NCI-H2029 treated with DMSO at 0.1 percent for 48 hours (cell line): ENCODE measurements around the gene ZFPL1.

ENCODE experiments used
- DNase-seq: peaks from one replicate; lab custom pipeline; 2025; lab: John Stamatoyannopoulos, UW

ZFPL1 gene

DNA sequence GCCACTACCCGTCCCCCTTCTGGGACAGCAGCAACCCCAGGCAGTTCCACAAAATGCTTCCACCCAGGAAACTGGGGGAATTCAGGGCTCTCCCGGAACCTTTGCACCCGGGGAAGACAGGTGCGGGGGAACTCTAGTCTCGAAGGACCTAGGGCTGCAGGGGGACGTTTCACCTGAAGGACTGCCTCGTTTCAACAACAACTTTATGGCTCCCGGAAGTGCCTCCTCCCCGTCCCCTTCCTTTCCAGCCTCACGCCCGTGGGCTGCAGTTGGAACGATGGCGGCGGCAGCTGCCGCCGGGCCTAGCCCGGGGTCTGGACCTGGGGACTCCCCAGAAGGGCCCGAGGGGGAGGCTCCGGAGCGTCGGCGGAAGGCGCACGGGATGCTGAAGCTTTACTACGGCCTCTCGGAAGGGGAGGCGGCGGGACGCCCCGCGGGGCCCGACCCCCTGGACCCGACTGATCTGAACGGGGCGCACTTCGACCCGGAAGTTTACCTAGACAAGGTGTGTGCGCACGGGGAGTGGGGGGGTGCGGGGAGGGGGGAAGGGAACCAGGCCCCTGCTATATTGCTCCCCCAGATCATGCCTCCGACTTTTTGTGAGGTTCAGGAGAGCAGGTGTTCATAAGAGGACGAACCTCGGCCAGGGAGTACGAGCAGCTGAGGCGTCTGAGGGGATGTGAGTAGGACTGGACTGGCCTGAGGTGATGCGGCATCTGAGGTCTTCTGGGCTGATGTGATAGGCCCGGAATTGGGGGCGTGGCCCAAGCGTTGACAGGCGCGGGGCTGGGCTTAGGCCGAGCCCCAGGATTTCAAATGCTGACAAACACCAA is 12.2 kb downstream of the ZFPL1 start, which contains the start of gene VPS51:
VPS51 (plus strand) TSS at position 241 of the 833 bp plus-strand sequence; CDS start at position 278, 37 bp downstream.
- DNase-seq: peak; percentile 68

GRCh38 chr11:65096926-65097325 is 12.9 kb downstream of the ZFPL1 start:
- DNase-seq: no peak

DNA sequence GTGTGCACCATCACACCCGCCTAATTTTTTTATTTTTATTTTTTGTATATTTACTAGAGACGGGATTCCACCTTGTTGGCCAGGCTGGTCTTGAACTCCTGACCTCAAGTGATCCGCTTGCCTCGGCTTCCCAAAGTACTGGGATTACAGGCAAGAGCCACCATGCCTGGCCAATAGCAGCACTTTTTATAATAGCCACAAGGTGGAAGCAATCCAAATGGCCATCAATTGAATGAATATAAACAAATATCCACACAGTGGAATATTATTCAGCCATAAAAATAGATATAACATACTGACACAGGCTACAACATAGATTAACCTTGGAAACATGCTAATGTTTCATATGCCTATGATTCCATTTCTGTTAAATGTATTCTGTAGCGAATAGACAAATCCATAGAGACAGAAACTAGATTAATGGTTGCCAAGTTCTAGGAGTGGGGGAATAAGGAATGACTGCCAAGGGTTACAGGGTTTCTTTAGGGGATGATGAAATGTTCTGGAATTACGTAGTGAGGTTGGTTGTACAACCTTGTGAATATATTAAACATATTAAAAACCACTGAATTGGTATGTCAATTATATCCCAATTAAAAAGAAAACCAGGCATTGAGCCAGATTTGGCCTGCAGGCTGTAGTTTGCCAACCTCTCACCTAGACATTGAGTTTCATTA is 16.8 kb downstream of the ZFPL1 start:
- peak; percentile 71 for DNase-seq

DNA sequence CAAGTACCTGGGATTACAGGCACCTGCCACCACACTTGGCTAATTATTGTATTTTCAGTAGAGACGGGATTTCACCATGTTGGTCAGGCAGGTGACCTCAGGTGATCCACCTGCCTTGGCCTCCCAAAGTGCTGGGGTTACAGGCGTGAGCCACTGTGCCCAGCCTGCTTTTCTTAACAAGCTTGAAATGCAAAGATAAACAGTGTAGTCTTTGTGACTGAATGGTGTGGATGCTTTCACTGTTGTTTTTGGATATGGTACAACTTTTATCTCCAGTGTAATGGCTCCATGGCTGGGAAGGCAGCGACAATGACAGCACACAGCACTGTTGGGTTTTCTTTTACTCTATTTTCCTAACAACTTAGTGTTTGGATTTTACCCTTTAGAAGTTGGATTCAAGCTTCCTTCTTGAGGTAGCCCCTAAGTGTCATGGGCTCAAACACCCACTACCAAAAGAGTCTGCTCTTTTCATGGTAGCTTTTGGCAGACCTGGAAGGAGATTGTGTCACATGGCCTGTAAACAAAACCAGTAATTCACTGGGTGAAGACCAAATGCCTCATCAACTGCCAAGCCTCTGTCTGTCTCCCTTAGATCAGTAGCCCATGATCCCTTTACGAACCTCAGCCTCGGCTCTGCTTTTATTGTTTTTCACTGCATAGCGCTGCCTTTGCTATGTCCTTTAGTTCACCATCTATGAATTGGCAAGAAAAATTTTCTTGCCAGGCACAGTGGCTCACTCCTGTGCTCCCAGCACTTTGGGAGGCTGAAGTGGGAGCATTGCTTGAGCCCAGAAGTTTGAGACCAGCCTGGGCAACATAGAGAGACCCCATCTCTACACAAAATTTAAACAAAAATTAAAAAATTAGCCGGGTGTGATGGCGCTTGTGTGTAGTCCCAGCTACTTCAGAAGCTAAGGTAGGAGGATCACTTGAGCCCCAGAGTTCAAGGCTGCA is 18.4 kb downstream of the ZFPL1 start:
- DNase-seq: peak; percentile 95

GRCh38 chr11:65103476-65103875 is 19.5 kb downstream of the ZFPL1 start:
- no peak for DNase-seq

- no peak for DNase-seq
Measured at GRCh38 chr11:65104628-65105027, 20.6 kb downstream of the ZFPL1 start.

DNA sequence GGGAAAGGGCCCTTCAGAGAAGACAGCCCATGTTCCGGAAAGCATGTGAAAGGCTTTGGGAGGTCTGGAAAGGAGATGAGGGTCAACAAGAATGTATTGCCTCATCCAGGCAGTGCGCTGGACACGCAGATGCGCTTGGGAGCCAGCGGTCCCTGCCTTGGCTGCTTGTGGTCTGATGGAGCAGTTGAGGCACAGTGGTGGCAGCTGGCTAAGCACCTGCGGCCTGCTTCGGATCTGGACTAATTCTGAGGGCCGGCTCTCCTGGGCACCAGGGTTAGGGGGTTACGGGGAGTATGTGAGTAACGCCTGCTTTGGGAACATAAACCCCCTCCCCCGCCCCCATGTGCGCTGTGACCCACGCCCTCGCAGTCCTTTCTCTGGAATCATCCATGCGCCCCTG is 23.1 kb downstream of the ZFPL1 start:
- DNase-seq: no peak

- no peak for DNase-seq
Measured at GRCh38 chr11:65107751-65108468, 23.9 kb downstream of the ZFPL1 start.

DNA sequence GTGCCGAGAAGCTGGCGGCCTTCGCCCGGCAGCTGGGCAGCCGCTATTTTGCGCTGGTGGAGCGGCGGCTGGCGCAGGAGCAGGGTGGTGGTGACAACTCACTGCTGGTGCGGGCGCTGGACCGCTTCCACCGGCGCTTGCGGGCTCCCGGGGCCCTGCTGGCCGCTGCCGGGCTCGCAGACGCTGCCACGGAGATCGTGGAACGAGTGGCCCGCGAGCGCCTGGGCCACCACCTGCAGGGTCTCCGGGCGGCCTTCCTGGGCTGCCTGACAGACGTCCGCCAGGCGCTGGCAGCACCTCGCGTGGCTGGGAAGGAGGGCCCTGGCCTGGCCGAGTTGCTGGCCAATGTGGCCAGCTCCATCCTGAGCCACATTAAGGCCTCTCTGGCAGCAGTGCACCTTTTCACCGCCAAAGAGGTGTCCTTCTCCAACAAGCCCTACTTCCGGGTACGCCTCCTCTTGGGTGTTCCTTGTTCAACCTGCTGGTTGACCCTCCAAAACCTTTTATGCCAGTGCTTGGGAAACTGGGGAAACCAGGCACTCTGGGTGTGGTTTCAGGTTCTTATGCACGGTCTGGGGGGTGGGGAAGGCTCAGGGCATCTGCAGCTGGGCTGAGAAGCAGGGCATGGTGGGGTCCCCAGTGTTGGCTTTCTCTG is 24.6 kb downstream of the ZFPL1 start:
- DNase-seq: no peak

DNA sequence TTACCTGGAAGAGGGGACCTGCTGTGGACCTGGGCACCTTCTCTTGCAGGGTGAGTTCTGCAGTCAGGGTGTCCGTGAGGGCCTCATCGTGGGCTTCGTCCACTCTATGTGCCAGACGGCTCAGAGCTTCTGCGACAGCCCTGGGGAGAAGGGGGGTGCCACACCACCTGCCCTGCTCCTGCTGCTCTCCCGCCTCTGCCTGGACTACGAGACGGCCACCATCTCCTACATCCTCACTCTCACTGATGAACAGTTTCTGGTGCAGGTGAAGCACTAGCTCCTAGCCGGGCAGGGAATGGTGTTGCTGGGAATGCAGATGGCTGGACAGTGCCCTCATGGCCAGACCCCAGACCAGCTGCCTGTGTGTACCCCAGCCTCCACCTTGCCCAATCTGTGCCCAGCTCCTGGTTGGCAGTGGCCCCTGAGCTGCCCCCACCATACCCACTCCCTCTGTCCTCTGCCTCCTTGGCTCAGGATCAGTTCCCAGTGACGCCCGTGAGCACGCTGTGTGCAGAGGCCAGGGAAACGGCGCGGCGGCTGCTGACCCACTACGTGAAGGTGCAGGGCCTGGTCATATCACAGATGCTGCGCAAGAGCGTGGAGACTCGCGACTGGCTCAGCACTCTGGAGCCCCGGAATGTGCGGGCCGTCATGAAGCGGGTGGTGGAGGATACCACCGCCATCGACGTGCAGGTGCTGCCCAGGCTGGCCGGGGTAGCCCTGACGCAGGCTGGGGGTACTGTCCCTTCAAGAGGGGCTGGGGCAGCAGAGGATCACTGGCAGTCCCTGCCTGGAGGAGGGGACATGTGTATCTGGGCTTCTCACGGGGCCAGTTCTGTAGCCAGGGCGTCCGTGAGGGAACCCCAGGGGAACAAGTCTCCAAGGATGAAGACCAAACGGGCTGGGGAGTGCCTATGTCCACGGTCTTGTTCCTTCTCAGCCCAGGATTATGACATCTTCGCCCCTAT is 25.5 kb downstream of the ZFPL1 start:
- DNase-seq: no peak

DNA sequence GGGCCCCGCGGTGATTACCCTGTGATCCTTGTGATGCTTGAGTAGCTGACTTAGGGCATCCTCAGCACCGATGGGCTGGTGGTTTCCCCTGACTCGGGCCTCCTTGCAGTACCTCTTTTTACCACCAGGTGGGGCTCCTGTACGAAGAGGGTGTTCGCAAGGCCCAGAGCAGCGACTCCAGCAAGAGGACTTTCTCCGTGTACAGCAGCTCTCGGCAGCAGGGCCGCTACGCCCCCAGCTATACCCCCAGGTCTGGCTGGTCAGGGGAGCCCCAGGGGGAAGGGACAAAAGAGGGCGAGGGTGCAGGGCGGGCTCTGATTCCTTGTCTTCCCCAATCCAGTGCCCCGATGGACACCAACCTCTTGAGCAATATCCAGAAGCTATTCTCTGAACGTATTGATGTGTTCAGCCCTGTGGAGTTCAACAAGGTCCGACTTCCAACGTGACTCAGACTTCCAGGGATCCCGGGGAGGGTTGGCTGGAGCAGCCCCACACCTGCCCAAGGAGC is 26.4 kb downstream of the ZFPL1 start:
- peak; percentile 72 for DNase-seq

GRCh38 chr11:65111159-65111743 is 27.2 kb downstream of the ZFPL1 start:
- no peak for DNase-seq

- peak; percentile 57 for DNase-seq
Measured at GRCh38 chr11:65111744-65112545, 27.9 kb downstream of the ZFPL1 start, which contains the start of gene TM7SF2. TM7SF2 (plus strand) TSS chr11:65111872; CDS start chr11:65112016, 144 bp downstream.

DNA sequence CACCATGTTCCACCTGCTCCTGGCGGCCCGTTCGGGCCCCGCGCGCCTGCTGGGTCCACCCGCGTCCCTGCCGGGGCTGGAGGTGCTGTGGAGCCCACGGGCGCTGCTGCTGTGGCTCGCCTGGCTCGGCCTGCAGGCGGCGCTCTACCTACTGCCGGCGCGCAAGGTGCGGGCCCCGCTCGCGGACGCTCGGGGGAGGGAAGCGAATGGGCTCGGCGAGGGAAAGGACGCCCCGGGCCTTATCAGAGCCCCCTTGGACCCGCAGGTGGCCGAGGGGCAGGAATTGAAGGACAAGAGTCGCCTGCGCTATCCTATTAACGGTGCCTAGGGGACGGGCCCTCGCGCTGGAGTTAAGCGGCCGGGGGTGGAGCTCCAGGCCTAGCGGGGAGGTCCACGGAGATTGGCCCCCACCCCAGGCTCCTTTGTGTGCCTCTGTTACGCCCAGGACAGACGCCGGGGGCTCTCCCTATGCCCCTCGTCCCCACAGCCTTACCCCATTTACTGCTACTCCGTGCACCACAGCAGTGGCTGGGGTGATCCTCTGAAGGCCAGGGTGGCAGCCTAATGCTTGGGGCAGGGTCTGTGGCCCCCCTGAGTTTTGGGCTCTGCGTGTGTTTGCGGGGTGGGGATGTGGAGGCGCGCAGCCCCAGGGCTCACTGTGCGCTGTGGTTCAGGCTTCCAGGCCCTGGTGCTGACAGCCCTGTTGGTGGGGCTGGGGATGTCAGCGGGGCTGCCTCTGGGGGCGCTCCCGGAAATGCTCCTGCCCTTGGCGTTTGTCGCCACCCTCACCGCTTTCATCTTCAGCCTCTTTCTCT is 28.7 kb downstream of the ZFPL1 start:
- DNase-seq: no peak

DNA sequence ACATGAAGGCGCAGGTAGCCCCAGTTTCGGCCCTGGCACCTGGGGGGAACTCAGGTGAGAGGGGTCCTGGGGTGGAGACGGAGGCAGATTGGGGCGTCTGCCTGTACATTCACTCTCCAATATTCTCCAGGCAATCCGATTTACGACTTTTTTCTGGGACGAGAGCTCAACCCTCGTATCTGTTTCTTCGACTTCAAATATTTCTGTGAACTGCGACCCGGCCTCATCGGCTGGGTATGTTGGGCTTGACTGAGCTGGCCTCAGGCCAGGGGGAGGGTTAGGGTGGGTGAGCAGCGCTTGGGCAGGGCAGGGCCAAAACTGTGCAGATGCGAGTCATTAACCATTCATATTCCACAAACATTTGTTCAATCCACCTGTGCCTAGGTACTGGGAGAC is 29.3 kb downstream of the ZFPL1 start:
- no peak for DNase-seq

DNA sequence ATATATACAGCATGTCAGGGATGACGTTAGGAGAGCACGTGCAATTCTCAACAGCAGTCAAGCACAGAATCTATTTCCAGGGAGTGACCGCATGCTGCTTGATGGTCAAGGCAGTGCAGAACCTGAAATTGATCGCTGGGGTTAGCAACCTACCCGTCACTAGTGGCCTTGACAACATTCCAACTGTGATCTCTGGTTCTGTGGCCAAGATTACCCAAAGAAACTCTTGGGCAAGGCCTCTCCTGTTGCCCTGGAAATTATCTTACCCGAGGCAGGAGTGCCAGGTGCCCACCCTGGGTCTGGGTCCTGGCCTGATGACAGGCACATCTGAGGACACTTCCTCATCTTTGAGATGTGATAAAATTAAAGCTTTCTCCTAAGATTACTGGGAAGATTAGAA is 29.8 kb downstream of the ZFPL1 start:
- DNase-seq: no peak

DNA sequence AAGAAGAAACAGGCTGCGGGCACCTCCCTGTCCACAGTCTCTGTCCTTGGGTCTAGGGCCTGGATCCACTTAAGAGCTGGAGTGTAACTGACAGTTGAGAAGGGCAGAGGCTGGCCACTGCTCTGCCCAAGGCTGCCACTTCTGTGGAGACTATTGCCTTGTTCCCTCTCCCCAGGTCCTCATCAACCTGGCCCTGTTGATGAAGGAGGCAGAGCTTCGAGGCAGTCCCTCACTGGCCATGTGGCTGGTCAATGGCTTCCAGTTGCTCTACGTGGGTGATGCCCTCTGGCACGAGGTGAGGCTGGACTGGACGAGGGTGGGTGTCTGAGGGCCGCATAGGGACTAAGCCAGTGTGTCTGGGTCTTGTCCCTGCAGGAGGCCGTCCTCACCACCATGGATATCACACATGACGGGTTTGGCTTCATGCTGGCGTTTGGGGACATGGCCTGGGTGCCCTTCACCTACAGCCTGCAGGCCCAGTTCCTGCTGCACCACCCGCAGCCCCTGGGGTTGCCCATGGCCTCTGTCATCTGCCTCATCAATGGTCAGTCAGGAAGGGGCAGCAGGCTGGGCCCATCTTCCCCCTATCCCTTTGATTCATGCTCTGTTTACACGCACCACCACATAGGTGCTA is 30.6 kb downstream of the ZFPL1 start:
- no peak for DNase-seq
